A549 (cell line): ENCODE measurements around the gene NKAIN4. TPM values are rescaled to one million over a fixed set of nuclear protein-coding genes. Genes with fewer than 3 reads are reported as not detected.
A peak's percentile ranks its signal among the peaks of the same experiment; 100 is the strongest.

Experiments
- ATAC-seq, 2 experiments: fragments of 200-7000 bp in 1 of 2; fragments of >200 bp in 1 of 2; cut with Nextera tagmentation in 1 of 2; cut with Tn5 transposase in 1 of 2; 3 replicates each; pipeline versions ENCODE4 v1.8.0 to v1.9.1; 2018 to 2020; ENCODE audit warnings: mild to moderate bottlenecking in 1 of 2, moderate library complexity in 1 of 2
- CTCF ChIA-PET: fragments of 300-600 bp; sonication (Branson Sonifier 250); formaldehyde crosslinking; extraction: SDS; loops from one replicate; lab custom pipeline; 2021; ENCODE audit warnings: antibody characterized with exemption, inconsistent platforms; lab: Yijun Ruan, JAX
- POLR2A ChIA-PET: fragments of 350-600 bp; formaldehyde crosslinking; extraction: SDS; loops from one replicate; lab custom pipeline; 2021; ENCODE audit warnings: antibody characterized with exemption, inconsistent platforms; lab: Yijun Ruan, JAX
- DNase-seq, 2 experiments: peaks; one replicate each; pipeline versions ENCODE4 v3.0.0 to v3.0.0-alpha.2; 2011 to 2016; ENCODE audit warnings: low read depth in 1 of 2, low spot score in 1 of 2
- FAIRE-seq: peaks from 2 replicates; lab custom pipeline; 2011; peaks lifted over from hg19 to GRCh38; lab: Jason Lieb, UNC
- H3K27ac ChIP-seq, 2 experiments: fragments of >200 bp; sonication (Bioruptor Twin); formaldehyde crosslinking; 3 replicates each; pipeline ENCODE4 v1.5.1; 2016 to 2017
- H3K4me1 ChIP-seq: fragments of >200 bp; sonication (Bioruptor Twin); formaldehyde crosslinking; 3 replicates; pipeline ENCODE4 v1.6.1; 2016
- H3K4me2 ChIP-seq: fragments of >200 bp; sonication (Bioruptor Twin); formaldehyde crosslinking; 3 replicates; pipeline ENCODE4 v1.6.1; 2016
- H3K4me3 ChIP-seq: fragments of >200 bp; sonication (Bioruptor Twin); formaldehyde crosslinking; 3 replicates; pipeline ENCODE4 v1.5.1; 2016
- H3K9me3 ChIP-seq: fragments of >200 bp; sonication (Bioruptor Twin); formaldehyde crosslinking; 3 replicates; pipeline ENCODE4 v1.6.1; 2016
- CBX2 ChIP-seq: fragments of 200-600 bp; sonication (generic); IDR thresholded peaks from 2 replicates; pipeline ENCODE4 v1.6.1; 2016; ENCODE audit warnings: low read depth, mild to moderate bottlenecking, borderline replicate concordance
- CEBPB ChIP-seq, 2 experiments: fragments of >200 bp in 1 of 2; sonication (Bioruptor Twin) in 1 of 2; formaldehyde crosslinking in 1 of 2; IDR thresholded peaks; 2 replicates each; pipeline ENCODE4 v1.6.1; 2012 to 2016
- EHMT2 ChIP-seq: fragments of 200-600 bp; sonication (generic); IDR thresholded peaks from 2 replicates; pipeline ENCODE4 v1.6.1; 2016; ENCODE audit warnings: antibody characterized with exemption, low read depth, mild to moderate bottlenecking, moderate library complexity
- EP300 ChIP-seq, 2 experiments: fragments of >200 bp; sonication (Bioruptor Twin); formaldehyde crosslinking; IDR thresholded peaks; 2 replicates in 1 of 2; 3 replicates in 1 of 2; pipeline ENCODE4 v1.6.1; 2016 to 2017
- ESRRA ChIP-seq: fragments of 150-350 bp; IDR thresholded peaks from 2 replicates; pipeline ENCODE4 v1.6.1; 2014; ENCODE audit warnings: mild to moderate bottlenecking, low read length, borderline replicate concordance
- FOSL2 ChIP-seq, 2 experiments: fragments of 450-650 bp in 1 of 2; fragments of >200 bp in 1 of 2; sonication (Bioruptor Twin) in 1 of 2; formaldehyde crosslinking; IDR thresholded peaks; 2 replicates each; pipeline versions ENCODE4 v1.5.0 to v1.6.1; 2016 to 2020; ENCODE audit warnings: mild to moderate bottlenecking in 1 of 2, moderate library complexity in 1 of 2
- FOXS1 ChIP-seq: fragments of 250-450 bp; sonication (Bioruptor Pico); IDR thresholded peaks from 2 replicates; pipeline ENCODE4 v1.5.0; 2020; ENCODE audit warnings: mild to moderate bottlenecking, moderate library complexity
- GATA3 ChIP-seq: IDR thresholded peaks from 2 replicates; pipeline ENCODE4 v1.6.1; 2012; ENCODE audit warnings: borderline replicate concordance
- HDAC2 ChIP-seq: fragments of 200-600 bp; sonication (generic); IDR thresholded peaks from 2 replicates; pipeline ENCODE4 v1.6.1; 2016
- HOXA7 ChIP-seq: fragments of 250-450 bp; sonication (Bioruptor Pico); IDR thresholded peaks from 2 replicates; pipeline ENCODE4 v1.5.0; 2020; ENCODE audit warnings: mild to moderate bottlenecking, moderate library complexity
- HOXB5 ChIP-seq: fragments of 250-450 bp; sonication (Bioruptor Pico); IDR thresholded peaks from 2 replicates; pipeline ENCODE4 v1.5.0; 2020; ENCODE audit warnings: mild to moderate bottlenecking, moderate library complexity
- JUNB ChIP-seq: fragments of >200 bp; sonication (Bioruptor Twin); formaldehyde crosslinking; IDR thresholded peaks from 2 replicates; pipeline ENCODE4 v1.6.1; 2016
- KDM1A ChIP-seq: fragments of 200-600 bp; sonication (generic); IDR thresholded peaks from 2 replicates; pipeline ENCODE4 v1.6.1; 2016; ENCODE audit warnings: low read depth, mild to moderate bottlenecking
- KDM5A ChIP-seq: fragments of 200-600 bp; sonication (generic); IDR thresholded peaks from 2 replicates; pipeline ENCODE4 v1.6.1; 2016; ENCODE audit warnings: antibody characterized with exemption, mild to moderate bottlenecking
- MAZ ChIP-seq: fragments of 150-350 bp; IDR thresholded peaks from 2 replicates; pipeline ENCODE4 v1.6.1; 2014; ENCODE audit warnings: antibody characterized with exemption, low read depth, low read length, borderline replicate concordance
- MYC ChIP-seq: IDR thresholded peaks from 2 replicates; pipeline ENCODE4 v1.6.1; 2012; ENCODE audit warnings: mild to moderate bottlenecking, inconsistent platforms, low read length, improper control_type of control experiment, borderline replicate concordance
- NFE2L2 ChIP-seq: fragments of 150-350 bp; conservative IDR thresholded peaks from 2 replicates; pipeline ENCODE4 v1.6.1; 2014; ENCODE audit warnings: low read length
- NR3C1 ChIP-seq: fragments of >200 bp; sonication (Bioruptor Twin); formaldehyde crosslinking; IDR thresholded peaks from 3 replicates; pipeline ENCODE4 v1.6.1; 2017
- PHF8 ChIP-seq: fragments of 200-600 bp; sonication (generic); IDR thresholded peaks from 2 replicates; pipeline ENCODE4 v1.6.1; 2016; ENCODE audit warnings: low read depth, mild to moderate bottlenecking, antibody characterized with exemption, moderate library complexity, borderline replicate concordance
- POLR2A ChIP-seq: IDR thresholded peaks from 2 replicates; pipeline ENCODE4 v1.6.1; 2012; ENCODE audit warnings: mild to moderate bottlenecking, low read length
- POLR2AphosphoS2 ChIP-seq: conservative IDR thresholded peaks from 2 replicates; pipeline ENCODE4 v1.6.1; 2012; ENCODE audit warnings: low read length, improper control_type of control experiment, inconsistent platforms
- RAD21 ChIP-seq, 2 experiments: fragments of >200 bp in 1 of 2; sonication (Bioruptor Twin) in 1 of 2; formaldehyde crosslinking in 1 of 2; IDR thresholded peaks in 1 of 2; conservative IDR thresholded peaks in 1 of 2; 2 replicates in 1 of 2; 3 replicates in 1 of 2; pipeline ENCODE4 v1.6.1; 2012 to 2018; ENCODE audit warnings: inconsistent platforms in 1 of 2
- RARB ChIP-seq: fragments of 250-450 bp; sonication (Bioruptor Pico); IDR thresholded peaks from 2 replicates; pipeline ENCODE4 v1.8.0; 2021; ENCODE audit warnings: mild to moderate bottlenecking, moderate library complexity
- RNF2 ChIP-seq: fragments of 200-600 bp; sonication (generic); IDR thresholded peaks from 2 replicates; pipeline ENCODE4 v1.6.1; 2016; ENCODE audit warnings: low read depth, mild to moderate bottlenecking, antibody characterized with exemption, moderate library complexity, borderline replicate concordance
- SMC3 ChIP-seq: fragments of >200 bp; sonication (Bioruptor Twin); formaldehyde crosslinking; IDR thresholded peaks from 3 replicates; pipeline ENCODE4 v1.6.1; 2018; ENCODE audit warnings: inconsistent platforms
- SREBF2 ChIP-seq: fragments of 450-650 bp; IDR thresholded peaks from 2 replicates; pipeline ENCODE4 v1.6.1; 2014; ENCODE audit warnings: mild to moderate bottlenecking, moderate library complexity
- TP53 ChIP-seq: fragments of 250-450 bp; sonication (Bioruptor Pico); IDR thresholded peaks from 2 replicates; pipeline ENCODE4 v1.5.0; 2021; ENCODE audit warnings: mild to moderate bottlenecking, moderate library complexity
- ZC3H11A ChIP-seq: fragments of 450-650 bp; IDR thresholded peaks from 2 replicates; pipeline ENCODE4 v1.6.1; 2014; ENCODE audit warnings: antibody characterized with exemption, mild to moderate bottlenecking
- ZFP36 ChIP-seq: fragments of 450-650 bp; IDR thresholded peaks from 2 replicates; pipeline ENCODE4 v1.6.1; 2014; ENCODE audit warnings: borderline replicate concordance; ENCODE audit not compliant: partially characterized antibody
- ZSCAN20 ChIP-seq: fragments of 250-450 bp; sonication (Bioruptor Pico); IDR thresholded peaks from 2 replicates; pipeline ENCODE4 v1.8.0; 2022; ENCODE audit warnings: mild to moderate bottlenecking, moderate library complexity
- WGBS: methylation state at CpG from one replicate; pipeline ENCODE4 v1.1.6; 2017; ENCODE audit errors: missing lambda C conversion rate; 5-methylcytosine and 5-hydroxymethylcytosine counted together
- polyA plus RNA-seq, 4 experiments: library from polyadenylated mRNA; depleted of rRNA in 3 of 4; stranded (reverse); fragments of >200 nt; fragmentation: RNase III in 1 of 4; extraction: RNeasy Plus Mini Kit Qiagen cat#74134 plus additional on column Dnase treatment in 1 of 4; gene quantifications; 2 replicates in 3 of 4; 3 replicates in 1 of 4; pipeline ENCODE4 v1.2.3, GENCODE V29; 2011 to 2017
- TF ChIP-seq, protein P1 (sequence below): fragments of 450-650 bp; IDR thresholded peaks from 2 replicates; pipeline ENCODE4 v1.6.1; 2014; ENCODE audit warnings: antibody characterized with exemption
- TF ChIP-seq, protein P2 (sequence below): fragments of 150-350 bp; IDR thresholded peaks from 2 replicates; pipeline ENCODE4 v1.6.1; 2014; ENCODE audit warnings: low read depth, mild to moderate bottlenecking, low read length
- TF ChIP-seq, protein P3 (sequence below): fragments of 200-600 bp; sonication (generic); IDR thresholded peaks from 2 replicates; pipeline ENCODE4 v1.6.1; 2016; ENCODE audit warnings: antibody characterized with exemption, mild to moderate bottlenecking, moderate library complexity
- TF ChIP-seq, protein P4 (sequence below): fragments of 250-450 bp; sonication (Bioruptor Pico); IDR thresholded peaks from 2 replicates; pipeline ENCODE4 v1.5.0; 2021; ENCODE audit warnings: mild to moderate bottlenecking, moderate library complexity, borderline replicate concordance

Gene NKAIN4
- polyA plus RNA-seq, 2 of the 4 experiments (the other 2 are of a cell fraction): 5.8 to 9.7 TPM

DNA sequence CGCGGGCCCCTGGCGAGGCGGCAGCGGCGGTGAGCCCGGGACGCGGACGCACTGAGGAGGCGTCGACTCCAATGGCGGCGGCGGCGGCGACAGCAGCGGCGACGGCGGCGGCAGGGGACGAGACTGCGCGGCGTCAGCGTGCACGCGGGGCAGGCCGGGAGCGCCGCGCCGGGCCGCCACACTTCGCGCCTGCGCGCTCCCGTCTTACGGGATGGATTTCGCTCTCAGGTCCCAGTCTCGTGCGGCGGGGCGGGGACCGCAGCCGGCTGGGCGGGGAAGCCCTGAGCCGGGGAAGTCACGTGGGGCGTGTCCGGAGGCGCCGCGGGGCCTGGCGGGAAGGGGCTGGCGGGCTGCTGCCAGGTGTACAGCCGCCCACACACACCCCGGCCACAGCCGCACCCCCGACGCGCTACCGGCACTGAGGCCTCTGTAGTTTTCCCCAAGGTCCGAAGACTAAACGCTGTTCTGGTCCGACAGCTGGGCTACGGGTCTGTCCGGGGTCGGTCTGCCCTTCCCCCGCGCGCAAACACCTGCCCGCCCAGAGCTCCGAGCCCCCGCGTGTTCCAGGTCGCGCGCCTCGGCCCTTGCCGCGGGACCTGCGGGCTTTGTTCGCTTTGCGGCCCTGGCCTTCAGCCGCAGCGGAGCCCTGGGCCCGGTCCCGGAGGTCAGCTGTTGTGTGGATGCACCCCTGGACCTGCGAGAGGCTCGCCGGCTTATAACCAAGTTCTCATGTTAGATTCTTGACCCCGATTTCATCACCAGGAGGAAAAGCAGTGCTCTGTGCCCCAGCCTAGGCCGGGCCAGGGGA lies 38.0 kb downstream of the NKAIN4 start, which contains the start of gene YTHDF1:
TSS of gene YTHDF1 (minus strand) at position 91 of the 808 bp plus-strand sequence. CDS start 239 bp downstream, outside the sequence.
- WGBS: 17% methylated on average over 20 of the region's 96 CpGs
- DNase-seq (peak; percentile 95 to 96), FAIRE-seq (no peak), ATAC-seq (peak; percentile 82 to 88)
- Histone ChIP-seq H3K9me3 (no peaks in the 10 kb centered on the region), H3K4me1 (peaks cover 46% of the 10 kb centered on the region), H3K4me3 (peak within 1 kb of the TSS; percentile 95), H3K27ac (peak within 1 kb of the TSS; percentile 96 to 97), H3K4me2 (peak within 1 kb of the TSS; percentile 92)
- ChIA-PET CTCF (interaction anchor here (1.1 to 7.8 kb wide), 9 partner anchors 7 to 393 kb away, joined by 3 to 69 read pairs (median 12); partner anchors contain the start of gene BIRC7), POLR2A (interaction anchor here (1.0 to 1.6 kb wide), 3 partner anchors 8 to 19 kb away, joined by 3 to 6 read pairs (median 4); partner anchors contain the start of gene BIRC7)
- TF ChIP-seq NR3C1 (no peak), CEBPB (IDR thresholded peaks at IDR 0.05) (no peak), EP300 (IDR thresholded peaks at IDR 0.05) (no peak), SMC3 (no peak), JUNB (no peak), RARB (no peak), FOXS1 (CRISPR knock-in tag) (no peak), RNF2 (peak; percentile 36; the same call in 1 of the 2 replicates), POLR2AphosphoS2 (no peak), KDM5A (no peak), FOSL2 (IDR thresholded peaks at IDR 0.05) (no peak), FOSL2 (CRISPR knock-in tag; IDR thresholded peaks at IDR 0.05) (no peak), GATA3 (no peak; the same call in 1 of the 2 replicates), KDM1A (no peak), NFE2L2 (no peak), RAD21 (conservative IDR thresholded peaks at IDR 0.05 in 1 of 2, IDR thresholded peaks at IDR 0.05 in 1 of 2) (no peak), TP53 (no peak), HOXA7 (CRISPR knock-in tag) (no peak), ZC3H11A (no peak), ESRRA (no peak), ZFP36 (no peak), ZSCAN20 (CRISPR knock-in tag) (no peak), CBX2 (no peak), PHF8 (peak; percentile 76), MAZ (no peak), HDAC2 (no peak), HOXB5 (CRISPR knock-in tag) (no peak), POLR2A (peak; percentile 63), EHMT2 (no peak), SREBF2 (no peak), MYC (peak; percentile 75; the same call in 1 of the 2 replicates)
- TF ChIP-seq, protein P1, sequence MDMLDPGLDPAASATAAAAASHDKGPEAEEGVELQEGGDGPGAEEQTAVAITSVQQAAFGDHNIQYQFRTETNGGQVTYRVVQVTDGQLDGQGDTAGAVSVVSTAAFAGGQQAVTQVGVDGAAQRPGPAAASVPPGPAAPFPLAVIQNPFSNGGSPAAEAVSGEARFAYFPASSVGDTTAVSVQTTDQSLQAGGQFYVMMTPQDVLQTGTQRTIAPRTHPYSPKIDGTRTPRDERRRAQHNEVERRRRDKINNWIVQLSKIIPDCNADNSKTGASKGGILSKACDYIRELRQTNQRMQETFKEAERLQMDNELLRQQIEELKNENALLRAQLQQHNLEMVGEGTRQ: peak; percentile 93
- TF ChIP-seq, protein P2, sequence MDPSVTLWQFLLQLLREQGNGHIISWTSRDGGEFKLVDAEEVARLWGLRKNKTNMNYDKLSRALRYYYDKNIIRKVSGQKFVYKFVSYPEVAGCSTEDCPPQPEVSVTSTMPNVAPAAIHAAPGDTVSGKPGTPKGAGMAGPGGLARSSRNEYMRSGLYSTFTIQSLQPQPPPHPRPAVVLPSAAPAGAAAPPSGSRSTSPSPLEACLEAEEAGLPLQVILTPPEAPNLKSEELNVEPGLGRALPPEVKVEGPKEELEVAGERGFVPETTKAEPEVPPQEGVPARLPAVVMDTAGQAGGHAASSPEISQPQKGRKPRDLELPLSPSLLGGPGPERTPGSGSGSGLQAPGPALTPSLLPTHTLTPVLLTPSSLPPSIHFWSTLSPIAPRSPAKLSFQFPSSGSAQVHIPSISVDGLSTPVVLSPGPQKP: no peak
- TF ChIP-seq, protein P3, sequence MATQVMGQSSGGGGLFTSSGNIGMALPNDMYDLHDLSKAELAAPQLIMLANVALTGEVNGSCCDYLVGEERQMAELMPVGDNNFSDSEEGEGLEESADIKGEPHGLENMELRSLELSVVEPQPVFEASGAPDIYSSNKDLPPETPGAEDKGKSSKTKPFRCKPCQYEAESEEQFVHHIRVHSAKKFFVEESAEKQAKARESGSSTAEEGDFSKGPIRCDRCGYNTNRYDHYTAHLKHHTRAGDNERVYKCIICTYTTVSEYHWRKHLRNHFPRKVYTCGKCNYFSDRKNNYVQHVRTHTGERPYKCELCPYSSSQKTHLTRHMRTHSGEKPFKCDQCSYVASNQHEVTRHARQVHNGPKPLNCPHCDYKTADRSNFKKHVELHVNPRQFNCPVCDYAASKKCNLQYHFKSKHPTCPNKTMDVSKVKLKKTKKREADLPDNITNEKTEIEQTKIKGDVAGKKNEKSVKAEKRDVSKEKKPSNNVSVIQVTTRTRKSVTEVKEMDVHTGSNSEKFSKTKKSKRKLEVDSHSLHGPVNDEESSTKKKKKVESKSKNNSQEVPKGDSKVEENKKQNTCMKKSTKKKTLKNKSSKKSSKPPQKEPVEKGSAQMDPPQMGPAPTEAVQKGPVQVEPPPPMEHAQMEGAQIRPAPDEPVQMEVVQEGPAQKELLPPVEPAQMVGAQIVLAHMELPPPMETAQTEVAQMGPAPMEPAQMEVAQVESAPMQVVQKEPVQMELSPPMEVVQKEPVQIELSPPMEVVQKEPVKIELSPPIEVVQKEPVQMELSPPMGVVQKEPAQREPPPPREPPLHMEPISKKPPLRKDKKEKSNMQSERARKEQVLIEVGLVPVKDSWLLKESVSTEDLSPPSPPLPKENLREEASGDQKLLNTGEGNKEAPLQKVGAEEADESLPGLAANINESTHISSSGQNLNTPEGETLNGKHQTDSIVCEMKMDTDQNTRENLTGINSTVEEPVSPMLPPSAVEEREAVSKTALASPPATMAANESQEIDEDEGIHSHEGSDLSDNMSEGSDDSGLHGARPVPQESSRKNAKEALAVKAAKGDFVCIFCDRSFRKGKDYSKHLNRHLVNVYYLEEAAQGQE: no peak
- TF ChIP-seq, protein P4, sequence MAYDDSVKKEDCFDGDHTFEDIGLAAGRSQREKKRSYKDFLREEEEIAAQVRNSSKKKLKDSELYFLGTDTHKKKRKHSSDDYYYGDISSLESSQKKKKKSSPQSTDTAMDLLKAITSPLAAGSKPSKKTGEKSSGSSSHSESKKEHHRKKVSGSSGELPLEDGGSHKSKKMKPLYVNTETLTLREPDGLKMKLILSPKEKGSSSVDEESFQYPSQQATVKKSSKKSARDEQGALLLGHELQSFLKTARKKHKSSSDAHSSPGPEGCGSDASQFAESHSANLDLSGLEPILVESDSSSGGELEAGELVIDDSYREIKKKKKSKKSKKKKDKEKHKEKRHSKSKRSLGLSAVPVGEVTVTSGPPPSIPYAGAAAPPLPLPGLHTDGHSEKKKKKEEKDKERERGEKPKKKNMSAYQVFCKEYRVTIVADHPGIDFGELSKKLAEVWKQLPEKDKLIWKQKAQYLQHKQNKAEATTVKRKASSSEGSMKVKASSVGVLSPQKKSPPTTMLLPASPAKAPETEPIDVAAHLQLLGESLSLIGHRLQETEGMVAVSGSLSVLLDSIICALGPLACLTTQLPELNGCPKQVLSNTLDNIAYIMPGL (CRISPR knock-in tag): no peak
